IPS DF 4.7 (cell line): ENCODE data around the gene USP4.
"Not testable (repeated sequence)": the region's sequence is repeated elsewhere in the genome, so short reads cannot be mapped to it uniquely, and the experiment has no call there.

Source experiments
- DNase-seq: peaks from one replicate; pipeline ENCODE4 v3.0.0-alpha.2; 2013; ENCODE audit warnings: low spot score; ENCODE audit errors: extremely low read depth

The USP4 gene

DNA sequence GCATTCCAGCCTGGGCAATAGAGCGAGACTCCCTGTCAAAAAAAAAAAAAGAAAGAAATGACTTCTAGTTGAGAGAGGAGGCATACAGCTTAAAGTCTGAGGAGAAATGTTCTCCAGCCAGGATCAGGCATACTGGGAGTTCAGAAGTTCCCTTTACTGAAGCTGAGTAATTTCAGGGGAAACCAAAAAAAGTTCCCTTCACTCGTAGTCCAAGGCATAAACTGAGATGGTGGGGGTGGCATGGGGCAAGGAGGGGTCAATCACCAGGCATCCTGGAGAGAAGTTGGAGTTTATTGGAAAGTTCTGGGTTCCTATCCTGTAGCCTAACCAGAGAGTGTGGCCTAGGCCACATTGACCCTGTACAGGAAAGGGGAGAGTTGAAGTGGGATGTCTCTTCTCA, 12.4 kb upstream of the USP4 start:
- no peak for DNase-seq

DNA sequence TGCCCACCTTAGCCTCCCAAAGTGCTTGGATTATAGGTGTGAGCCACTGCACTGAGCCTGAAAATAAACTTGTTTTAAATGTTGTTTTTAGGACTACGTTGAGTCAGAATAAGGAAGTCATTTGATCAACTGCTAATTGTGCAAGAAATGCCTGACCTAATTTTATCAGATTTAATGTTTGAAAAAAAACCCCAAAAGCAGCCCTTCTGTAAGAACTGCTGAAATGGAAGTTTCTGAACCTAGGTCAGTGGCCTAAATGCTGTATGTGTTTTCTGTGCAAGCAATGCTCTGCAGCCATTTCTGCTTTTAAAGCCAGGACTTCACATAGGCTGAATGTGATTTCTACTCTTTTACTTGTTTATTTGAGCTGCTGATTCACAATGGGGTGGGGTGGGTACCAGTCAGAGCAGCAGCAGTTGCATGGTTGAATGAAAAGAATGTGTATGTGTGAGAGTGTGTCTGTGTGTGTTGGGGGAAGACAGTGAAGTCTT, 11.7 kb upstream of the USP4 start:
- no peak for DNase-seq

DNA sequence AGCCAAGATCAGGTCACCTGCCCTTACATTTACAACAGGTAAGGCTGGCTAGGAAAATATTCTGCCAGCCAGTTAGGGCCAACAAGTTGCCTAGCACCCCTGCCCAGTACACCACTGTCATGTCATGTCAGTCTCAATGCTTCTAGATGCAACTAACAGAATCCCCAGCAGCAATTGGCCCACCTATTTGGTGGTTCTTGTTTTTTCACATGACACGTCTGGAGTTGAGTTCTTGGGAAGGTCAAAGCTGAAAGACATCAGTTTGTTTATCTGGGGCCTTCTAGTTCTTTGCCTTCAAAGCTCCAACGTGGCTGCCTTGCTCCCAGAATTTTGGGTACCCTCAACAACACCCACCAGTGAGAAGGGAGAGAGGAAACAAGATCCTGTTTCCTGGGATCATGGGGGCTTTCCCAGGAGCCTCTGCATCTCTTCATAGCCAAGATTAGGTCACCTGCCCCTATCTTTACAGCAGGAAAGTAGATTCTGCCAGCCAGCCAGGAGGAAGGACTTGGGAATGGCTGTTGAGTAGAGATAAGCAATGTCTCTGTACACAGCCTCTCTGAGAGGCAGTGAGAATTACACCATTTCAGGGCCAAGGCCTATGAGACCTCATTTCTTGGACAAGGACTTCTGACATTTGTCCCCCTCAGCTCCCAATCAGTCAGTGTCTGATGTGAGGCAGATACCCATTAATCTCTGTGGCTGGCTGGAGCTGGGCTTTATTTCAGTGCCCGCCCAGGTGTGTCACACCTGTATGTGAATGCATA, 9.7 kb upstream of the USP4 start:
- DNase-seq: no peak

DNA sequence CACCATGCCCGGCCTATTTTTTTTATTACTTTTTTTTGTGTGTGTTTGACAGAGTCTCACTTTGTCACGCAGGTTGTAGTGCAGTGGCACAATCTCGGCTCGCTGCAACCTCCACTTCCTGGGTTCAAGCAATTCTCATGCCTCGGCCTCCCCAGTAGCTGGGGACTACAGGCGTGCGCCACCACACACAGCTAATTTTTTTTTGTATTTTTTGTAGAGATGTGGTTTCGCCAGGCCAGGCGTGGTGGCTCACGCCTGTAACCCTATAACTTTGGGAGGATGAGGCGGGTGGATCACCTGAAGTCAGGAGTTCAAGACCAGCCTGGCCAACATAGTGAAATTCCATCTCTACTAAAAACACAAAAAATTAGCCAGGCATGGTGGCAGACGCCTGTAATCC, 8.5 kb upstream of the USP4 start:
- not testable (repeated sequence) for DNase-seq

DNA sequence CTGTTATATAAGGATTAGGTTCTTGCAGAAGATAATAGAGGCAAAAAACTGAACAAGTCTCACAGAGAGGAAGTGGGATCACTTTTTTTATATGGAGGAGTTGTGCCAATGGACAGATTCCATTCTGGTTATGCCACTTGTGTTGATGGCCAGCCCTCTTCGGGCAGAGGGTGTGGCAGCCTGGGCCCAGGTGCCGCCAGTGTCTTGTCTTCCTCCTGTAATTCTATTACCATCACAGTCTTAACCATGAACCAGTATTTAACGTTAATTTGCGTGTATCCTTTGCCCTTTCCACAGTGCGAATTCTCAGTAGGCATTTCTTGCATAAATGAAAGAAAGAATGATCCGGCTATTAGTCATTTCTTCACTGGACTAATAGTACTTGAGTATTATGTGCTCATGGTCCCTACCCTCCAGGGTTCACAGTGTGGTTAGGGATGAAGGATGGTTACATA, 7.0 kb upstream of the USP4 start:
- no peak for DNase-seq

DNA sequence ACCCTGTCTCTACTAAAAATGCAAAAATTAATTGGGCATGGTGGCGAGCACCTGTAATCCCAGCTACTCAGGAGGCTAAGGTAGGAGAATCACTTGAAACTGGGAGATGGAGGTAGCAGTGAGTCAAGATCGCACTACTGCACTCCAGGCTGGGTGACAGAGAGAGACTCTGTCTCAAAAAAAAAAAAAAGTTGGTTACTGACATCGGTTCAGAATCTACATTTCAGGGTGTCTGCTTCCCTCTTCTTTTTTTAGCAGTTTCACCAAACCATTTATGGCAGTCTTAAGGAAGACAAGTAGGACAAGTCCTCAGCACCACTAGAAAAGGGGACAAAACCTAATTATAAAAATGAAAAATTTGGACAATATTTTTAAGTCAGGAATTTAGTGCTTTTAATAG, 3.3 kb upstream of the USP4 start:
- DNase-seq: no peak

DNA sequence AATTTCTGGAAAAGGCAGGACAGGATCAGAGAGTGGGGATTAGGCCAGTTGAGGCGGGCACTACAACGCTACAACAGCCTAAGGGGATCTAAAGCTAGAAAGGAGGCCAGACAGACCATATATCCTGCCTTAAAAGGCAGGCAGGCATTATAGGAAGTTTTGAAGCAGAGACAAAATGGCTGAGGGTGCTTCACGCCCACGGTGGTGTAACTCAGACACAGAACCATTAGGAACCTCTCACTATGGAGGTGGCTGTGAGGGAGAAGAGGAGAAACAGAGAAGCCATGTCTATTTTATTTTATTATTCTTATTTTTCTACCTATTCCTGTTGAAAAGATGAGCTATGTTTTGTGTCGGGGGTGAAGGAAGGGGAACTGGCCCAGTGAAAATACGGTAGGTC, 2.1 kb upstream of the USP4 start:
- no peak for DNase-seq

DNA sequence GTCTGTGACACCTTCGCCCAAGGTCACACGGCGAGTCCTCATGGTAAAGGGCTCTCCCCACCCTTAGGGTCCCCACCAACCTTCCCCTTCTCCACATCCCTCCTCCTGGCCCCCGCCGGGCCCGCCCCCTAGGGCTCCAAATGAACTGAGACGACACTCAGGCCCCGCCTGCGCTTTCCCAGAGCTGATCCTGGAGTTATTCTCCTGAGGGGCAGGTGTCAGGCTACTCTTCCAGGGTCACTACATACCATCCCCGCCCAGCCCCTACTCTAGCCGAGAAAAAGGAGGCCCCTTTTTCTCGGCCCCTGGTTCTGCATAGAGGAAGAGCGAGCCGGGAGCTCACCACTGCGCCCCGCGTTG, 292 bp downstream of the USP4 start:
- no peak for DNase-seq

DNA sequence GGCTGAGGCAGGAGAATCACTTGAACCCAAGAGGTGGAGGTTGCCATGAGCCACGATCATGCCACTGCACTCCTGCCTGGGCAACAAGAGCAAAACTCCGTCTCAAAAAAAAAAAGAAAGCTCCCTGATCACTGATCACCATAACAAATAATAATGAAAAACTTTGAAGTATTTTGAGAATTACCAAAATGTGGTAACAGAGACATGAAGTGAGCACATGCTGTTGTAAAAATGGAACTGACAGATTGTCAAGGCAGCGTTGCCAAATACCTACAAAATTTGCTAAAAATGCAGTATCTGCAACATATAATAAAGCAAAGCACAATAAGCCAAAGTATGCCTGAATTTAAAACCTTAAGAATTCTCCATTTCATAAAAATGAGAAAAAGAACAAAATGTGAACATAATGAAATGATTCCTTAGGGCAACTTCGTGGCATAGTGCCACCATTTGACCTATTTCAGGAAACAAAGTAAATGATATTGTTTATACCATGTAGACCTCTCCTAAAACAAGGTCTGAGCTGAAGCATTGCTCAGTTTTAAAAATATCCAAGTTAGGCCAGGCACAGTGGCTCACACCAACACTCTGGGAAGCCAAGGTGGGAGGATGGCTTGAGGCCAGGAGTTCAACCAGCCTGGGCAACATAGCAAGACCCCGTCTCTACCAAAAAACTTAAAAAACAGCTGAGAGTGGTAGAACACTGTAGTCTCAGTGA, 5.8 kb downstream of the USP4 start:
- no peak for DNase-seq

DNA sequence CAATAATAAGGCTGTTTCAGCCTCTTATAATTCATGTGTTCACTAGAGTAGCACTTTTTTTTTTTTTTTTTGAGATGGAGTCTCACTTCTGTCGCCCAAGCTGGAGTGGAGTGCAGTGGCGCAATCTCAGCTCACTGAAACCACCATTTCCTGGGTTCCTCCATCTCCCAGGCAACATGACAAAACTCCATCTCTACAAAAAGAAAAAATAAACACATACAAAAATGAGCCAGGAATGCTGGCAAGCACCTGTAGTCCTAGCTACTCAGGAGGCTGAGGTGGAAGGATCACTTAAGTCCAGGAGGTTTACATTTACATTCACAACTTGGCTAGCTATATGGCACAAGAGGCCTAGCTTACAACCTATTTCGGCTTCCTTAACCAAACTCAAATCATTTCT, 6.8 kb downstream of the USP4 start:
- no peak for DNase-seq

DNA sequence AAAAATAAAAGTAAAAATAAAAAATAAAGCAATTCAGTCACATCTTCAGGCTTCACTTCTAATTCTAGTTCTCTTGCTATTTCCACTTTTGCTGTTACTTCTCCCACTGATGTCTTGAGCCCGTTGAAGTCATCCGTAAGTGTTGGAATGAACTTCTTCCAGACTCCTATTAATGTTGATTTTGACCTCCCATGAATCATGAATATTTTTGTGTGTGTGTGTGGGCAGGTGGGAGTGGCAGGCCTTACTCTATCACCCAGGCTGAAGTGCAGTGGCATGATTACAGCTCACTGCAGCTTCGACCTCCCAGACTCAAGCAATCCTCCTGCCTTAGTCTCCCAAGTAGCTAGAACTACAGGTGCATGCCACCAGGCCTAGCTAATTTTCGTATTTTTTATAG, 10.7 kb downstream of the USP4 start:
- DNase-seq: no peak

DNA sequence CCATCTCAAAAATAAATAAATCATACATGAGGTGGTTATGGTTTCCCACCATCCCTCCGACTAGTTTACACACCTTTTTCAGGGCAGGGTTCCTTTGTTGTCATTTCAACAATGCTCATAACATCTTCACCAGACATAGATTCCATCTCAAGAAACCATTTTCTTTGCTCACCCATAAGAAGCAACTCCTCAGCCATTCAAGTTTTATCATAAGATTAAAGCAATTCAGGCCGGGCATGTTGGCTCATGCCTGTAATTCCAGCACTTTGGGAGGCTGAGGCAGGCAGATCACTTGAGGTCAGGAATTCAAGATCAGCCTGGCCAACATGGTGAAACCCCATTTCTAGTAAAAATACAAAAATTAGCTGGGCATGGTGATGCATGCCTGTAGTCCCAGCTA, 11.5 kb downstream of the USP4 start:
- not testable (repeated sequence) for DNase-seq

DNA sequence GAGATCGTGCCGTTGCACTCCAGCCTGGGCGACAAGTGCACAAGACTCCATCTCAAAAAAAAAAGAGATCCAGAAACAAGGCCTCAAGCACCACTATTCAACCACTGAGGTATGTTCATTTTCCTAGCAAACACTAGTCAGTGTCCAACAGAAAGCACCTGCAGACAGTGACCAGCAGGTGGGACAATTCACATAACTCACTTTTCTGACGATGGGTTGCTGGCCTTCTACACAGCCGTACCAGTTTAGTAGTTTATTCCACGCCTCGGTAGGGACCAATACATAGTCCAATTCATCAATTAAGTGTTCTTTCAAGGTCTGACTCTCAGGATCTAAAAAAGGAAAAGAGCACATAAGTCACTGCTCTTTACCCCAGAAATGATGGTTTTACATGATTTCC, 12.4 kb downstream of the USP4 start:
- no peak for DNase-seq

DNA sequence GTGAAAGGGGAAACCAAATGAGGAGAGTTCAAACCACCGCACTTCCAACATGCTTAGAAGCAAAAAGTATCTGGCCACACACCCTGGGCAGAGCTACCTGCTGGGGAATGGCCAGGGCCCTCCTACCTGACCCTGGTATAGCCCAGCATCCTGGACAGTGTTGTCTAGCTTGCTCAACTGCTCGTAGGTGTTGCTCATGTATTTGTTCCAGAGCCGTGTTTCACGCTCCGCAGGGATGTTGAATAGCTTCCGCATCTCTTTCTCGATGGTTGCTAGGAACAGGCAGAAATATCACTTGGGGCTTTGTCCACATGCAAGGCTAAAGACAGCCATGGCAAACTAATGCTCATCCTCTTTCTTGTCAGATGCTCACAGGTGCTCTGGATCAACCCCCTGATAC, 15.1 kb downstream of the USP4 start:
- no peak for DNase-seq

DNA sequence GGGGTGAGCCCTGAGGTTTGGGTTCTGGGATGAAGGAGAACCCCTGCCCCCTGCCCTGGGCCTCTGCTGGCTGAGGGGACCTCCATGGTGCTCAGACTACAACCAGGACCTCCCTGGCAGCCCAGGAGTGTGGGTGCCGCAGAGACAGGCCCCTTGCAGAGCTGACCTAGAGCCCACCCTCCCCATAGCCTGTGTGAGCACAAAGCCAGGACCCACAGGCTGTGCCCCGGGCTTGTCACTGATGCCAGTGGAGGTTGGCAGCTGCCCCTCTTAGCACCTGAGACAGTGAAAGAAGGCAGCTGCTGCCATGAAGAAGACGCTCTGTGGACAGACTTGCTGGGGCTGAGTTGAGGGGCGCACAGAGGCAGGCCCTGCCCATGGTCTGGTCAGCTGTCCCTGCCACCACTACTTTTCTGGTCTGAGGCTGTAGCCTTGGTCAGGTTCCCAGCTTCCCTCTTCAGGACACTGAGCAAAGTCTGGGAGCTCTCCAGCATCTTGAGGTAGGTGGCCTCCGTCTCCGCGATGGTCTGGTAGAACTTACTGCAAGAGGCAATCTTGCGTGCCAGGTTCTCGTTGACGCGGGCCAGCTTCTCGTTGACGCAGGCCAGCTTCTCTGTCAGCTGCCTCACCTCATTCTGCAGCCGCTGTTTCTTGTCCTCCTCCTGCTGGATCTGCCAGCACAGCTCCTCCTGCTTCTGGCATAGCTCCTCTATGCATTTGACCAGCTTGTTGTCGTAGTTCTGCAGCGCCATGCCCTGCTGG, 23.0 kb downstream of the USP4 start:
- no peak for DNase-seq

DNA sequence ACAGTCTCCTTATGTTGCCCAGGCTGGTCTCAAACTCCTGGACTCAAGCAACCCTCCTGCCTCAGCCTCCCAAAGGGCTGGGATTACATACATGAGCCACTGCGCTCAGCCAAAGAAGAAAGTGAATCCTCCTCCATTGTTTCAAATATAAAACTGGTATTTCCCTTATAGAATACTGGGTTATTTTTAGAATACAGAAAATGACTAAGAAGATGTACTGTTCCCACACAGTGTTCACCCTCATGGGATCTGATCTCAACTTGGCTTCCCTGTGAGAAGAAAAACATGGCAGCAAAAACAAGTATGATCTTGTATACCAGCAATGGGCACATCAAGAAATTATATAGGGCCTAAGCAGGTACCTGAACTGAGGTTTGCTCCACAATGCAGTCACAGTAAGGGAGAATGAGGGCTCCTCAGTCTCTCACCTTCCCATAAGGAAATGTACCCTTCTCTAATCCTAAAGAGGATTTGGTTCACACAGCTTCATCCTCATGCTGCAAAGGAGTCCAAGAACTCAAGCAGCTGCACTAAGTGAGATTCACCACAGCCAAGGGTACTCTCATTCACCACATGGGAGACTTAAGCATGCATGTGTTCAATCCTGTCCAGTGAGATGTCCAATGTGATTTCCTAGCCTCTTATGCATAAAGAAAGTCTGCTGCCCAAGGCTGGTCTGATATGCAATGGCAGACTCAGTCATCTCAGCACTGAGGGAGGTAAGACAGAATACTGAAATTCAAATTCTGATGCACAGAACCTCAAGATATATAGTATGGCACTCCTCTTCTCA, 25.8 kb downstream of the USP4 start:
- no peak for DNase-seq

DNA sequence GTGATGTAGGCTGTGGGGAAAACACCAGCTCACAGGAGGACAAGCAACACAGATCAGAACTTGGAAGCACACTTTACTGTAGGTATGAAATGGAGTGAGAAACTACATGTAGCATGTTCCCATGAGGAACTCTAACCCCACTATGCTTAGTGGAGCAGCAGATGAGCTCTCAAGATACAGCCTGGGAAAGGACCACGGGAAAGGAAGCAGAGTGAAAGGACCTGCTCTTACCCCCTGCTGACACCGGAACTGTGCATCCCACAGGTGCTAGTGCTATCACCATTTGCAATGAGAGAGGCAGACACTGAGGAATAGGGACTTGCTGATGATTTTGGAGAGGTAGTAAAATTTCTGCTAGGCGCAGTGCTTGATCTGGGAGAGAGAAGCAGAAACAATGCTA, 28.6 kb downstream of the USP4 start:
- no peak for DNase-seq

DNA sequence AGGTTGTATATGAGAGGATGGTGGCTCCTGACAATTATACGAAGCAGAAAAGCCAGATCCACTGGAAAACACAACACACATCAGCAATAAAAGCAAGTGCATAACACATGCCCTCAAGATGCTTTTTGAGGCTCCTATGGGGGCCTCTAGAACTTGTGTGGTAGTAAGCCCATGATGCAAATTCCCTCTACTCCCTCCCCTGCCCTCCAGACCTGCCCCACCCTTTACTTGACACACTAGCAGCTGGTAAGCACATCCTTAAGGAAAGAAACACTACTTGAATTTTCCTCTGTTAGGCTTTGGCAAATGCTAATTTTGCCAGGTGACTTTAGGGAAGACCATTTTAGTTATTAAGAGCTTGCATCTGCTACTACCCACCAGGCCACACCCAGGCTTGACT, 29.2 kb downstream of the USP4 start:
- no peak for DNase-seq

DNA sequence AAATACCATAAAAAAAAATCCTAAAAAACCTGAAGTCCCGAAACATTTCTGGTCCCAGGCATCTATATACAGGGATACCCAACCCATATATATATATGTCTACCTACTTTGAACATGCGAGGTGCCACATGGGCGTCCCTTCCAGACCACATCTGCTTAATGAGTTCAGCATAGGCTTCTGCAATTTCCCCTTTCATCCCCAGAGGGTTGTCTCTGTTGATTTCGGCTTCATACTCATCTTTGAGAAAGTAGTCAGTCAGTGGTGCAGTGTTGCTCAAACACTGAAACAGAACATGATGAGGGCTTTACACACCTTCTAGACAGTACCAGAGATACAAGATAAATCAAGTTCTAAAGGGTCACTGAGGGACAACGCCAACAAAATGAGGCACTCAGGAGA, 34.2 kb downstream of the USP4 start:
- DNase-seq: no peak

DNA sequence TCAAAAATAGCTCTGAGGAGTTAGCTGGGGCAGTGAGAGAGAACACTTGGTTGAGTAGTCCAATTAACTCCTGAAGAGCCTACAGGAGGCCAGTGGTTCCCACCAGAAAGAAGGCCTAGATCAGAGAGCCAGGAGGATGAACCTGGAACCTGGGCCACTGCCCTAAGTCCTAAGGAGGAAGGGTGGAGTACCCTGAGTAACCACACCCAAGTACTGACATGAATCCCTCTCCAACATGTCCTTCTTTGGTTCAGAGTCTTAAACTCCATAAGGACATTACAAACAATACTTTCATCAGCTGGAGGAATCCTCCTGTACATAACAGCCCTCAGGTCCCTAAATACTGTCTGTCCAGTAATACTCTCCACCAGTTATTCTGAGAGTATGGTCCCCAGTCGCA, 37.2 kb downstream of the USP4 start:
- no peak for DNase-seq

DNA sequence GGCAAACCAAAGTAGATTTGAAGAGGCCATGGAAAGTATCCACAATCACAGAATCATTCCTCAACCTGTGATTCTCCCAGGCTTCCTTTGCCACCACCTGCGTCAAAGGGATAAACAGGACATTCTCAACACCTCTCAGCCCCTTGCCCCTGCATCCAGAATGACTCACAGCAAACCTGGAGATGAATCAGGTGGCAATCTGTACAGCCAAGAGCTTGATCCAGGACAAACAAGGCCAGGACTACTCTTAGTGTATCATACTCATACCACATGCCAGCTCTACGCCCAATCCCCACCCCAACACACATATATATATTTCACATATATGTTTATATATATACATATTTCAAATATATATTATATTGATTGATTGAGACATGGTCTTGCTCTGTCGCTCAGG, 39.3 kb downstream of the USP4 start:
- no peak for DNase-seq

DNA sequence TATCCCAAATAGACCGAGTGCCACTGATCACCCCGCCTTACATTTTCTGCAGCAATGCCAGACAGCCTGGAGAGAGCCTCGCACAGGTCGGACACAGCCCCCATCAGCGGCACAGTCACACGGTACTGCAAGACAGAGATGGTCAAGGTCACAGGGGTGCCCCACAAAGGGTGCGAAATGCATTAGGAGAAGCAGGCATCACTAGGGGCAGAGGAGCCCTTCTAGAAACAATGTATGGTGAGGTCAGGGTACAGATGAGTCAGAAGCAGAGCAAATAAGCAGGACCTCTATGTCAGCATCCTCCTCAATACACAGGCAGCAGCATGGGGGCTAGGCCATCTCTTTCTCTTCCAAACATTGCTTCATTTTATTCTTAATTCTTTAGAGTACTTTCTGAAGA, 41.3 kb downstream of the USP4 start:
- DNase-seq: no peak
